MCF 10A (cell line): ENCODE results near the gene IGSF23. TPM values are rescaled to one million over a fixed set of nuclear protein-coding genes. Genes with fewer than 3 reads are reported as not detected.
"Not testable (repeated sequence)": the region's sequence is repeated elsewhere in the genome, so short reads cannot be mapped to it uniquely, and the experiment has no call there.

Experiments
- BruUV-seq: library from RNA; stranded (reverse); fragments of 400-500 nt; replicated peaks from 2 replicates; lab custom pipeline; 2021; lab: Mats Ljungman, UMichigan
- CTCF ChIA-PET: fragments of 300-600 bp; sonication (Branson Sonifier 250); formaldehyde crosslinking; extraction: SDS; loops from one replicate; lab custom pipeline; 2021; ENCODE audit warnings: antibody characterized with exemption, inconsistent platforms; lab: Yijun Ruan, JAX
- POLR2A ChIA-PET: fragments of 300-600, 350-650 bp; sonication (Branson Sonifier 250); formaldehyde crosslinking; extraction: SDS; loops from one replicate; lab custom pipeline; 2020; ENCODE audit warnings: antibody characterized with exemption, inconsistent platforms; lab: Yijun Ruan, JAX
- DNase-seq: peaks from one replicate; pipeline ENCODE4 v3.0.0-alpha.2; 2018; ENCODE audit not compliant: unreplicated experiment
- H3K27ac Mint-ChIP-seq: one replicate; pipeline ENCODE4 v1.8.0; 2022; ENCODE audit warnings: mild to moderate bottlenecking, low read depth, mixed read lengths; ENCODE audit not compliant: unreplicated experiment
- H3K27me3 Mint-ChIP-seq: one replicate; pipeline ENCODE4 v1.8.0; 2022; ENCODE audit warnings: mixed read lengths; ENCODE audit not compliant: insufficient read depth, unreplicated experiment
- H3K36me3 Mint-ChIP-seq: one replicate; pipeline ENCODE4 v1.8.0; 2022; ENCODE audit warnings: mild to moderate bottlenecking, moderate library complexity, mixed read lengths; ENCODE audit not compliant: insufficient read depth, unreplicated experiment
- H3K4me1 Mint-ChIP-seq: one replicate; pipeline ENCODE4 v1.8.0; 2022; ENCODE audit warnings: mixed read lengths; ENCODE audit not compliant: insufficient read depth, unreplicated experiment
- H3K4me3 Mint-ChIP-seq: one replicate; pipeline ENCODE4 v1.8.0; 2022; ENCODE audit warnings: mild to moderate bottlenecking, moderate library complexity, mixed read lengths; ENCODE audit not compliant: unreplicated experiment
- H3K9me3 Mint-ChIP-seq: one replicate; pipeline ENCODE4 v1.8.0; 2022; ENCODE audit warnings: mixed read lengths; ENCODE audit not compliant: unreplicated experiment
- CTCF ChIP-seq: fragments of 200-600 bp; IDR thresholded peaks from one replicate; pipeline ENCODE4 v1.8.0; 2022; ENCODE audit warnings: antibody characterized with exemption, mild to moderate bottlenecking; ENCODE audit not compliant: unreplicated experiment
- intact Hi-C: fragments of 100-400 bp; cut with micrococcal nuclease; formaldehyde crosslinking; loops from 2 replicates; pipeline ENCODE4 v1.14.1; 2022
- total RNA-seq: library from RNA; stranded (reverse); gene quantifications from 2 replicates; pipeline ENCODE4 v1.2.3, GENCODE V29; 2022

Gene IGSF23
- total RNA-seq, 1 experiment from 2014 or later, result not detected

DNA sequence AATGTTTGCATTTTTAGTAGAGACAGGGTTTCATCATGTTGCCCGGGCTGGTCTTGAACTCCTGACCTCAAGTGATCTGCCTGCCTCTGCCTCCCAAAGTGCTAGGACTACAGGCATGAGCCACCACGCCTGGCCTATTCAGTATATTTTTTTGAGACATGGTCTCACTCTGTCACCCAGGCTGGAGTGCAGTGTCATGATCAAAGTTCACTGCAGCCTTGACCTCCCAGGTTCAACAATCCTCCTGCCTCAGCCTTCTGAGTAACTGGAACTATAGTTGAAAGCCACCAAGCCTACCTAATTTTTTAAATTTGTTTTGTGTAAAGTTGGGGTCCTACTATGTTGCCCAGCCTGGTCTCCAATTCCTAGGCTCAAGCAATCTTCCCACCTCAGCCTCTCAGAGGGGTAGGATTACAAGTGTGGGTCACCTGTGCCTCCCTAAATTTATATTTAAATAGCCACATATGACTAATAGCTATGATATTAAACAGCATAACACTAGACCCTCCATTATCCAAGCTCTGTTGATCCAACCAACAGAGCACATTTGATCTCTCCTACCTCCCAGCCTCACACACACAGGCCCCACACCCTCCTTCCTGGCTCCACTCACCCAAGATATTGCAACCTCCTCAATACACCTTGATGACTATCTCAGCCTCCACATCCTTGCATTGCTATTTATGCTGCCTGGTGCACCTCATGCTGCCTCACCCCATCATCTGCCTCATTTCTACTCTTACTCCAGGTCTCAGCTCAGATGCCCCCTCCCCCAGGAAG is 55.8 kb downstream of the IGSF23 start:
- ChIA-PET CTCF (interaction anchor here (0.6 to 1.0 kb wide), 2 partner anchors 19 to 83 kb away, joined by 3 read pairs; no protein-coding TSS in a partner anchor), POLR2A (interaction anchor here (1.0 kb wide), 1 partner anchor 92 kb away, joined by 3 read pairs; no protein-coding TSS in a partner anchor)
- Mint-ChIP-seq H3K27ac (no peak overlapping the region), H3K27me3 (no peaks in the 10 kb centered on the region), H3K36me3 (peaks cover 6% of the 10 kb centered on the region), H3K4me3 (no peak overlapping the region), H3K9me3 (no peaks in the 10 kb centered on the region), H3K4me1 (no peaks in the 10 kb centered on the region)
- no peak for DNase-seq
- BruUV-seq, result no TSS peak
- intact Hi-C loops, result no loop called here
- TF ChIP-seq CTCF, result no peak

DNA sequence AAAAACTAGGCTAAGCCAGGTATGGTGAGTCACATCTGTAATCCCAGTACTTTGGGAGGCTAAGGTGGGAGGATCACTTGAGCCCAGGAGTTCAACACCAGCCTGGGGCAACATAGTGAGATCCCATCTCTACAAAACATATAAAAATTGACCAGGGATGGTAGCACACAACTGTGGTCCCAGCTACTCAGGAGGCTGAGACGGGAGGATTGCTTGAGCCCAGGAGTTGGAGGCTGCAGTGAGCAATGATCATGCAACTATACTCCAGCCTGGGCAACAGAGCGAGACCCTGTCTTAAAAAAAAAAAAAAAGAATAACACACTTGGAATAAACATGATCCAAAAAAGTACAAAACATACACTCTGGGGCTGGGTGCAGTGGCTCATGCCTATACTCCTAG is 56.7 kb downstream of the IGSF23 start:
- CTCF ChIA-PET, result interaction anchor here (1.0 kb wide), 1 partner anchor 18 kb away, joined by 3 read pairs; no protein-coding TSS in a partner anchor
- H3K27ac Mint-ChIP-seq, H3K9me3 Mint-ChIP-seq: not testable (repeated sequence)

GRCh38 chr19:44671400-44671799 is 58.0 kb downstream of the IGSF23 start, which contains the start of gene CEACAM19:
Gene CEACAM19, plus strand, starts transcription at chr19:44671482. Its CDS starts 450 bp downstream, at chr19:44671932.
- DNase-seq, result no peak
- Mint-ChIP-seq H3K36me3 (peaks cover 9% of the 10 kb centered on the region), H3K9me3 (no peaks in the 10 kb centered on the region), H3K27me3 (no peaks in the 10 kb centered on the region), H3K4me1 (no peaks in the 10 kb centered on the region), H3K4me3 (no peak within 1 kb of the TSS), H3K27ac (no peak within 1 kb of the TSS)
- POLR2A ChIA-PET, result interaction anchor here (0.8 to 1.3 kb wide), 2 partner anchors 46 to 83 kb away, joined by 3 to 4 read pairs; no protein-coding TSS in a partner anchor
- no peak for TF ChIP-seq CTCF
- intact Hi-C loops, result no loop called here
- CTCF ChIA-PET, result interaction anchor here (0.7 kb wide), 1 partner anchor 12 kb away, joined by 3 read pairs; no protein-coding TSS in a partner anchor
- BruUV-seq, result no TSS peak

More for the DNA sequence above, 56.7 kb downstream of the IGSF23 start:
- intact Hi-C loops, H3K36me3 Mint-ChIP-seq, H3K4me3 Mint-ChIP-seq, POLR2A ChIA-PET, BruUV-seq, DNase-seq, H3K27me3 Mint-ChIP-seq, H3K4me1 Mint-ChIP-seq: not testable (repeated sequence)

DNA sequence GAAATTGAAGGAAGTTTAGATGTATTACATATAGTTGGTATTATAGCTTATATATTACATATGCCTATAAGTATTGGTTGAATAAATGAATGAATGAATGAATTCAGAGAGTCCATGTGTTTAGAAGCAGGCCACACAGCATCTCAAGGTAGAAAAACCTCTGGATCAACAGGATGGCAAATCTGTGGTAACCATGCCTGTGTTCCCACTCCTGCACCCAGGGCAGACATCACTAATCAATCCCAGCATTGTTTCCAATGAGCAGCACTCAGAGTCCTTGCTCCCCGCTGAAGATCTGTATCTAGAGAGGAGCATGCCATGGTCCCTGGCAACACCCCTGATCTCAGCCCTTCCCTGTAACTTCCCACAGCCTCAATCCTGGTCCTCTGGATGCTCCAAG is 58.9 kb downstream of the IGSF23 start:
- no peak for DNase-seq
- intact Hi-C loops, result no loop called here
- Mint-ChIP-seq H3K27me3 (no peaks in the 10 kb centered on the region), H3K4me1 (peaks cover 4% of the 10 kb centered on the region), H3K36me3 (peaks cover 9% of the 10 kb centered on the region), H3K9me3 (no peaks in the 10 kb centered on the region), H3K27ac (no peak overlapping the region), H3K4me3 (no peak overlapping the region)
- ChIA-PET POLR2A (interaction anchor here (1.3 kb wide), 1 partner anchor 84 kb away, joined by 4 read pairs; no protein-coding TSS in a partner anchor), CTCF (no interaction called here)
- BruUV-seq, result no TSS peak
- no peak for TF ChIP-seq CTCF
